Vagina (tissue), 2 donors: ENCODE measurements around the gene INKA2.

ENCODE experiments used
- POLR2A ChIP-seq, 2 donors: fragments of 450-650 bp; IDR thresholded peaks; one replicate each; pipeline ENCODE4 v1.6.1; 2017; ENCODE audit warnings: antibody characterized with exemption in 2 of 2, mild to moderate bottlenecking in 2 of 2, moderate library complexity in 2 of 2
- TF ChIP-seq, protein P1 (sequence below), 3 experiments: fragments of 450-650 bp in 2 of 3; fragments of 200-600 bp in 1 of 3; sonication (generic) in 1 of 3; IDR thresholded peaks; one replicate each; pipeline ENCODE4 v1.5.1; 2017 to 2019; ENCODE audit warnings: antibody characterized with exemption in 3 of 3, mild to moderate bottlenecking in 2 of 3, moderate library complexity in 2 of 3

DNA sequence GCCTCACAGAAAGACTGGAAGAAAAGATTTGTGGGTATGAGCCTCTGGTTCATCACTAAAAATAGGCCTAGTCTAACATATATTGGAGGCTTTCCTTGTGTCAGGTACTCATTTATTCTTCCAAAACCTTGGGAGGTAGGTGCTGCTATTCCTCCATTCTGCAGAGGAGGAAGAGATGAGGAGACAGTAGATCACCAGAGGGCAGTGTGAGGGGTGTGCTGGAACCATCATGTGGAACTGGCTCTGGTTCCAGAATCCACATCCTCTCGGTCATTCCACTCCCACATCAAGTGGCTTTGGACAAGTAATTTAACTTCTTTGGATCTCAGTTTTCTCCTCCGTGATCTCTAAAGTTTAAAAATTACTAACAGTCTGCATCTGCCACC lies 7.4 kb upstream of the INKA2 start:
- TF ChIP-seq, protein P1, sequence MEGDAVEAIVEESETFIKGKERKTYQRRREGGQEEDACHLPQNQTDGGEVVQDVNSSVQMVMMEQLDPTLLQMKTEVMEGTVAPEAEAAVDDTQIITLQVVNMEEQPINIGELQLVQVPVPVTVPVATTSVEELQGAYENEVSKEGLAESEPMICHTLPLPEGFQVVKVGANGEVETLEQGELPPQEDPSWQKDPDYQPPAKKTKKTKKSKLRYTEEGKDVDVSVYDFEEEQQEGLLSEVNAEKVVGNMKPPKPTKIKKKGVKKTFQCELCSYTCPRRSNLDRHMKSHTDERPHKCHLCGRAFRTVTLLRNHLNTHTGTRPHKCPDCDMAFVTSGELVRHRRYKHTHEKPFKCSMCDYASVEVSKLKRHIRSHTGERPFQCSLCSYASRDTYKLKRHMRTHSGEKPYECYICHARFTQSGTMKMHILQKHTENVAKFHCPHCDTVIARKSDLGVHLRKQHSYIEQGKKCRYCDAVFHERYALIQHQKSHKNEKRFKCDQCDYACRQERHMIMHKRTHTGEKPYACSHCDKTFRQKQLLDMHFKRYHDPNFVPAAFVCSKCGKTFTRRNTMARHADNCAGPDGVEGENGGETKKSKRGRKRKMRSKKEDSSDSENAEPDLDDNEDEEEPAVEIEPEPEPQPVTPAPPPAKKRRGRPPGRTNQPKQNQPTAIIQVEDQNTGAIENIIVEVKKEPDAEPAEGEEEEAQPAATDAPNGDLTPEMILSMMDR (IDR thresholded peaks at IDR 0.05) = no peak
- TF ChIP-seq POLR2A (IDR thresholded peaks at IDR 0.05) = no peak
